ENCODE results near the gene PPAT.

Gene PPAT

DNA sequence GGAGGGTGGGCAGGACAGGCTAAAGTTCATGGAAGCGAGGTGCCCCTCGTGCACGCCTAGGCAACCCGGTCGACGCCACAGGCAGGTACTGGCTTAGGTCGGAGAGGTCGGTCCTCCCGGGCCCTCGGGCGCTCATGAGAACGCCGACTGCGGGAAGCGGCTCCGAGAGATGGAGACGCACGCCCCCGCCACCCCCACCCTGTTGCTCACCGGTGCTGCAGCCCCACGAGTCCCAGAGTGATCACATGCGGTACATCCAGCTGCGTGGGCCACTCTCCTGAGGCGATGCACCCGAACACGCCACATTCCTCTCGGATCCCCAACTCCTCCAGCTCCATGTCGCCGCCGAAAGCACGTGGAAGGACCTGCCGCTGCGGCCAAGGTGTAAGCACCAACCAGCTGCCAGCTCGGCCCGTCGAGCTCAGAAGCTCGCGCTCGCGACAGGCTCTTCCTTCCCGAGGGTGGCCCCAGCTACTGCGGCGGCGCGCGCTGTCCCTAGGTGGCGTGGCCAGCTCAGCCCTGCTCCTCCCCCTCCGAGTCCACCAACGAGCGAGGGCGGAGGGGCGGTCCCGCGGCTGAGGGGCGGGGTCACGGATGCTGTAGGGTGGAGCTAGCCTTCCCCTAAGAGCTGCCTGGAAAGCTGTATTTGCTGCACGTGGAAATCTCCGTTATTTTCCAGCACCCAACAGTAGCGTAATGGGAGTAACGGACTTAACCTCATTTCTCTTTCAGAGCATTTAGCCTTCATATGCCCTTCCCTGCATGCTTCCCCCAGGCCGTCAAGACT is at the start of gene PPAT:
TSS of gene PPAT (minus strand) at position 476 of the 787 bp plus-strand sequence. CDS start at position 338, 138 bp downstream.
- Mint-ChIP-seq H3K27ac (peak within 1 kb of the TSS; percentile 99), H3K4me1 (peaks cover 54% of the 10 kb centered on the region), H3K4me3 (peak within 1 kb of the TSS; percentile 100)

DNA sequence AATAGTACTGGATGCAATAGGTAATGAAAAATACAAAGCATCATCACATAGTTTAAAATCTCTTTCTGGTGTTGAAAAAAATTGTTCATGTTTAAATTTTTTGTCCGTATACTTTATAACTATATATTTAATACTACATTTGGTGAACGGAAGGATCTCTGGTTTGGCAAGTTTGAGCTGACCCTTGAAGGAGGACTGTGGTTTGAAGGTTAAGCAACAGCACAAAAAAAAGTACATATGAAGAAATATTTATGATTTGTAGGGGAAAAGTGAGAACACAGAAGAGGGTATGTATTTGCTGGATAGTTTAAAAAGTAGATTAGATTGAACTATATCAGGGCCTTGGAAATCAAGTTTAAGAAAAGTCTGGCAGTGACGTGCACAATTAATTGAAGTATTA is 45.3 kb upstream of the PPAT start:
- Mint-ChIP-seq H3K4me1 (no peaks in the 10 kb centered on the region), H3K9me3 (no peaks in the 10 kb centered on the region), H3K27me3 (ENCODE audit: low read depth, poor library complexity) (no peaks in the 10 kb centered on the region), H3K27ac (no peak overlapping the region), H3K4me3 (no peak overlapping the region), H3K36me3 (ENCODE audit: low read depth) (peaks cover 63% of the 10 kb centered on the region)
- no peak for DNase-seq
- TF ChIP-seq, protein P1, sequence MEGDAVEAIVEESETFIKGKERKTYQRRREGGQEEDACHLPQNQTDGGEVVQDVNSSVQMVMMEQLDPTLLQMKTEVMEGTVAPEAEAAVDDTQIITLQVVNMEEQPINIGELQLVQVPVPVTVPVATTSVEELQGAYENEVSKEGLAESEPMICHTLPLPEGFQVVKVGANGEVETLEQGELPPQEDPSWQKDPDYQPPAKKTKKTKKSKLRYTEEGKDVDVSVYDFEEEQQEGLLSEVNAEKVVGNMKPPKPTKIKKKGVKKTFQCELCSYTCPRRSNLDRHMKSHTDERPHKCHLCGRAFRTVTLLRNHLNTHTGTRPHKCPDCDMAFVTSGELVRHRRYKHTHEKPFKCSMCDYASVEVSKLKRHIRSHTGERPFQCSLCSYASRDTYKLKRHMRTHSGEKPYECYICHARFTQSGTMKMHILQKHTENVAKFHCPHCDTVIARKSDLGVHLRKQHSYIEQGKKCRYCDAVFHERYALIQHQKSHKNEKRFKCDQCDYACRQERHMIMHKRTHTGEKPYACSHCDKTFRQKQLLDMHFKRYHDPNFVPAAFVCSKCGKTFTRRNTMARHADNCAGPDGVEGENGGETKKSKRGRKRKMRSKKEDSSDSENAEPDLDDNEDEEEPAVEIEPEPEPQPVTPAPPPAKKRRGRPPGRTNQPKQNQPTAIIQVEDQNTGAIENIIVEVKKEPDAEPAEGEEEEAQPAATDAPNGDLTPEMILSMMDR (IDR thresholded peaks at IDR 0.05), result no peak

More for the DNA sequence above, at the start of gene PPAT:
- Mint-ChIP-seq H3K36me3 (ENCODE audit: low read depth) (peaks cover 18% of the 10 kb centered on the region), H3K27me3 (ENCODE audit: low read depth, poor library complexity) (no peaks in the 10 kb centered on the region), H3K9me3 (no peaks in the 10 kb centered on the region)
- peak; percentile 99 for DNase-seq
- TF ChIP-seq, protein P1 (IDR thresholded peaks at IDR 0.05), result no peak

- no peaks in the 10 kb centered on the region for H3K4me1 Mint-ChIP-seq
- no peaks in the 10 kb centered on the region for H3K27me3 Mint-ChIP-seq (ENCODE audit: low read depth, poor library complexity)
- no peak overlapping the region for H3K4me3 Mint-ChIP-seq
- no peak for DNase-seq
- TF ChIP-seq, protein P1 (IDR thresholded peaks at IDR 0.05), result no peak
- H3K9me3 Mint-ChIP-seq, result no peaks in the 10 kb centered on the region
- peak overlapping the region; percentile 47 for H3K27ac Mint-ChIP-seq
- peaks cover 80% of the 10 kb centered on the region for H3K36me3 Mint-ChIP-seq (ENCODE audit: low read depth)
Measured at GRCh38 chr4:56477192-56477702, 41.8 kb upstream of the PPAT start.

- no peaks in the 10 kb centered on the region for H3K9me3 Mint-ChIP-seq
- no peak overlapping the region for H3K27ac Mint-ChIP-seq
- H3K27me3 Mint-ChIP-seq (ENCODE audit: low read depth, poor library complexity), result no peaks in the 10 kb centered on the region
- H3K4me3 Mint-ChIP-seq, result no peak overlapping the region
- no peaks in the 10 kb centered on the region for H3K4me1 Mint-ChIP-seq
- TF ChIP-seq, protein P1 (IDR thresholded peaks at IDR 0.05), result no peak
- no peak for DNase-seq
- peaks cover 93% of the 10 kb centered on the region for H3K36me3 Mint-ChIP-seq (ENCODE audit: low read depth)
Measured at GRCh38 chr4:56475917-56476316, 40.5 kb upstream of the PPAT start.

GRCh38 chr4:56469489-56470210 is 34.2 kb upstream of the PPAT start:
- Mint-ChIP-seq H3K36me3 (ENCODE audit: low read depth) (peaks cover 47% of the 10 kb centered on the region), H3K9me3 (no peaks in the 10 kb centered on the region), H3K4me1 (peaks cover 49% of the 10 kb centered on the region), H3K27me3 (ENCODE audit: low read depth, poor library complexity) (no peaks in the 10 kb centered on the region), H3K27ac (peak overlapping the region; percentile 70), H3K4me3 (peak overlapping the region; percentile 97)
- no peak for DNase-seq
- TF ChIP-seq, protein P1 (IDR thresholded peaks at IDR 0.05), result no peak
